ENCODE measurements around the gene MAP6D1.

- TF ChIP-seq CTCF (conservative IDR thresholded peaks at IDR 0.05; ENCODE audit: low read length) (no peak), EZH2phosphoT487 (IDR thresholded peaks at IDR 0.05; ENCODE audit: borderline replicate concordance) (no peak)
Observed at GRCh38 chr3:183799461-183799860, 25.9 kb downstream of the MAP6D1 start.

All from Loucy (cell line).